AG04450 (cell line): ENCODE measurements around the gene ANKDD1A. TPM values are rescaled to one million over a fixed set of nuclear protein-coding genes. Genes with fewer than 3 reads are reported as not detected.

Source experiments
- CTCF ChIA-PET: fragments of 300-600, 350-600 bp; formaldehyde crosslinking; extraction: SDS; loops from one replicate; lab custom pipeline; 2022; ENCODE audit warnings: antibody characterized with exemption, inconsistent platforms; lab: Charles Lee
- POLR2A ChIA-PET: fragments of 350-600 bp; formaldehyde crosslinking; extraction: SDS; loops from one replicate; lab custom pipeline; 2021; ENCODE audit warnings: antibody characterized with exemption, inconsistent platforms; lab: Yijun Ruan, JAX
- DNase-seq: peaks from one replicate; pipeline ENCODE4 v3.0.0-alpha.2; 2011; ENCODE audit warnings: low read depth, low spot score
- H3K27ac ChIP-seq: one replicate; pipeline ENCODE4 v1.5.1; 2012; ENCODE audit warnings: low read depth, low read length, control low read depth
- H3K27me3 ChIP-seq: one replicate; pipeline ENCODE4 v1.6.0; 2012; ENCODE audit warnings: low read length; ENCODE audit not compliant: control insufficient read depth, insufficient read depth
- H3K4me3 ChIP-seq: 2 replicates; pipeline ENCODE4 v1.5.1; 2011; ENCODE audit warnings: mild to moderate bottlenecking, low read depth, low read length, control low read depth
- H3K9me3 ChIP-seq: 2 replicates; pipeline ENCODE4 v1.5.1; 2012; ENCODE audit warnings: low read length; ENCODE audit not compliant: control insufficient read depth, insufficient read depth
- CTCF ChIP-seq: IDR thresholded peaks from 2 replicates; pipeline ENCODE4 v1.5.1; 2011; ENCODE audit warnings: low read depth, low read length, control low read depth, inconsistent platforms
- polyA plus RNA-seq: library from polyadenylated mRNA; depleted of rRNA; stranded (reverse); fragments of >200 nt; gene quantifications from 2 replicates; pipeline ENCODE4 v1.2.3, GENCODE V29; 2011

ANKDD1A gene
- polyA plus RNA-seq, 1 experiment, result 4.0 TPM

DNA sequence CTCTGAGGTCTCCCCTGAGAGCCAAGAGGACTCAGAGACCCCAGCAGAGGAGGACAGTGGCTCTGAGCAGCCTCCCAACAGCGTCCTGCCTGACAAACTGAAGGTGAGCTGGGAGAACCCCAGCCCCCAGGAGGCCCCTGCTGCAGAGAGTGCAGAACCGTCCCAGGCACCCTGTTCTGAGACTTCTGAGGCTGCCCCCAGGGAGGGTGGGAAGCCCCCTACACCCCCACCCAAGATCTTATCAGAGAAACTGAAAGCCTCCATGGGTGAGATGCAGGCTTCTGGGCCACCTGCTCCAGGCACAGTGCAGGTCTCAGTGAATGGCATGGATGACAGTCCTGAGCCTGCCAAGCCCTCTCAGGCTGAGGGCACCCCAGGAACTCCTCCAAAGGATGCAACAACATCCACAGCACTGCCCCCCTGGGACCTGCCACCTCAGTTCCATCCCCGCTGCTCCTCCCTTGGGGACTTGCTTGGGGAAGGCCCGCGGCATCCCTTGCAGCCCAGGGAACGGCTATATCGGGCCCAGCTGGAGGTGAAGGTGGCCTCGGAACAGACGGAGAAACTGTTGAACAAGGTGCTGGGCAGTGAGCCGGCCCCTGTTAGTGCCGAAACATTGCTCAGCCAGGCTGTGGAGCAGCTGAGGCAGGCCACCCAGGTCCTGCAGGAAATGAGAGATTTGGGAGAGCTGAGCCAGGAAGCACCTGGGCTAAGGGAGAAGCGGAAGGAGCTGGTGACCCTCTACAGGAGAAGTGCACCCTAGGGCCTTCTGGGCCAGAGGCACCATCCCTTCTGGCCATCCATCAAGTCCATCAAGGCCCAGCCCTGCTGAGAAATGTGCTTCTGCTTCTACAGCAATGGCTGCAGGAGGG is 46.3 kb upstream of the ANKDD1A start:
- Histone ChIP-seq H3K27ac (peak overlapping the region; percentile 91), H3K4me3 (no peak overlapping the region), H3K9me3 (no peaks in the 10 kb centered on the region; the same call in 1 of the 2 replicates), H3K27me3 (no peaks in the 10 kb centered on the region)
- DNase-seq, result no peak
- ChIA-PET POLR2A (interaction anchor here (1.2 to 1.8 kb wide), 4 partner anchors 9 to 24 kb away, joined by 3 to 18 read pairs (median 12); partner anchors contain the start of gene PLEKHO2), CTCF (interaction anchor here (1.0 to 1.2 kb wide), 2 partner anchors 9 to 40 kb away, joined by 3 read pairs; no protein-coding TSS in a partner anchor)
- TF ChIP-seq CTCF, result no peak

GRCh38 chr15:64865998-64866520 is 45.6 kb upstream of the ANKDD1A start:
- CTCF ChIA-PET, result interaction anchor here (1.0 kb wide), 1 partner anchor 8 kb away, joined by 3 read pairs; no protein-coding TSS in a partner anchor
- POLR2A ChIA-PET, result interaction anchor here (1.2 to 1.8 kb wide), 4 partner anchors 10 to 25 kb away, joined by 3 to 18 read pairs (median 12); partner anchors contain the start of gene PLEKHO2
- DNase-seq, result peak; percentile 93
- no peak overlapping the region for H3K4me3 ChIP-seq
- H3K27ac ChIP-seq, result peak overlapping the region; percentile 91
- no peak for TF ChIP-seq CTCF
- H3K9me3 ChIP-seq, result no peaks in the 10 kb centered on the region; the same call in 1 of the 2 replicates
- no peaks in the 10 kb centered on the region for H3K27me3 ChIP-seq

DNA sequence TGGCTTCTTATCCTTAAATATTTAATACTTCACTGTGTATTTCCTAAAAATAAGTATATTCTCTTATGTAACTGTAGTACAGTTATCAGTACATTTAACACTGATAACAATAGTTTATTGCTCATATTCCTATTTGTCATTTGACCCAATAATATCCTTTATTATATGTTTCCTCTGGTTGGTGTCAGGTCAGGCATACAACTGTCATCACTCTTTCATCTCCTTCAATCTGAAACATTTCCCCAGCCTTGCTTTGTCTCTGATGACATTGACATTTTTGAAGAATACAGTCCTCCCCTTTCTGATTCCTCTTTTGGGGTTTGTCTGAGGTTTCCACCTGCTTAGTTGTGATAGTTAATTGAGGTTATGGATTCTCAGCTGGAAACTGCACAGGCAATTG is 42.2 kb upstream of the ANKDD1A start:
- DNase-seq, result no peak
- CTCF ChIA-PET, result no interaction called here
- POLR2A ChIA-PET, result no interaction called here
- no peaks in the 10 kb centered on the region; the same call in 1 of the 2 replicates for H3K9me3 ChIP-seq
- TF ChIP-seq CTCF, result no peak
- no peak overlapping the region for H3K4me3 ChIP-seq
- H3K27me3 ChIP-seq, result no peaks in the 10 kb centered on the region
- H3K27ac ChIP-seq, result no peak overlapping the region

- CTCF ChIA-PET, result no interaction called here
- no peak for TF ChIP-seq CTCF
- H3K27me3 ChIP-seq, result no peaks in the 10 kb centered on the region
- no peak overlapping the region for H3K4me3 ChIP-seq
- H3K9me3 ChIP-seq, result no peaks in the 10 kb centered on the region; the same call in 1 of the 2 replicates
- POLR2A ChIA-PET, result interaction anchor here (0.6 kb wide), 1 partner anchor 27 kb away, joined by 3 read pairs; no protein-coding TSS in a partner anchor
- no peak overlapping the region for H3K27ac ChIP-seq
- no peak for DNase-seq
These were observed 41.3 kb upstream of the ANKDD1A start for GRCh38 chr15:64870353-64870752.
